SK-N-SH treated with all-trans-retinoic acid at 6 μM for 48 hours (cell line): ENCODE results near the gene ABHD3.
"Not testable (repeated sequence)": the region's sequence is repeated elsewhere in the genome, so short reads cannot be mapped to it uniquely, and the experiment has no call there.

Source experiments
- CREB5 ChIP-seq: fragments of 250-450 bp; sonication (Bioruptor Pico); IDR thresholded peaks from 2 replicates; pipeline ENCODE4 v1.5.1; 2020; ENCODE audit warnings: low read depth, mild to moderate bottlenecking, moderate library complexity
- CSDC2 ChIP-seq: fragments of 250-450 bp; sonication (Bioruptor Pico); IDR thresholded peaks from 2 replicates; pipeline ENCODE4 v1.5.0; 2020; ENCODE audit warnings: mild to moderate bottlenecking, moderate library complexity
- GLIS3 ChIP-seq: fragments of 250-450 bp; sonication (Bioruptor Pico); IDR thresholded peaks from 2 replicates; pipeline ENCODE4 v1.5.0; 2020; ENCODE audit warnings: mild to moderate bottlenecking, moderate library complexity
- ISL1 ChIP-seq: fragments of 250-450 bp; sonication (Bioruptor Pico); IDR thresholded peaks from 2 replicates; pipeline ENCODE4 v2.1.2; 2022; ENCODE audit warnings: mild to moderate bottlenecking, moderate library complexity
- OSR1 ChIP-seq: fragments of 250-450 bp; sonication (Bioruptor Pico); IDR thresholded peaks from 2 replicates; pipeline ENCODE4 v1.8.0; 2022; ENCODE audit warnings: moderate library complexity, mild to moderate bottlenecking, inconsistent platforms
- PATZ1 ChIP-seq: fragments of 250-450 bp; sonication (Bioruptor Pico); IDR thresholded peaks from 2 replicates; pipeline ENCODE4 v1.8.0; 2020; ENCODE audit warnings: mild to moderate bottlenecking, moderate library complexity, borderline replicate concordance
- POU6F1 ChIP-seq: fragments of 250-450 bp; sonication (Bioruptor Pico); IDR thresholded peaks from 2 replicates; pipeline ENCODE4 v1.8.0; 2021; ENCODE audit warnings: low read depth, mild to moderate bottlenecking, moderate library complexity, borderline replicate concordance
- PPARA ChIP-seq: fragments of 250-450 bp; sonication (Bioruptor Pico); IDR thresholded peaks from 2 replicates; pipeline ENCODE4 v1.5.0; 2020; ENCODE audit warnings: mild to moderate bottlenecking, borderline replicate concordance
- SNAI2 ChIP-seq: fragments of 250-450 bp; sonication (Bioruptor Pico); IDR thresholded peaks from 2 replicates; pipeline ENCODE4 v1.5.0; 2020; ENCODE audit warnings: mild to moderate bottlenecking, moderate library complexity
- TOX ChIP-seq: fragments of 250-450 bp; sonication (Bioruptor Pico); IDR thresholded peaks from 2 replicates; pipeline ENCODE4 v1.8.0; 2021; ENCODE audit warnings: mild to moderate bottlenecking, moderate library complexity, borderline replicate concordance
- ZC3H10 ChIP-seq: fragments of 250-450 bp; sonication (Bioruptor Pico); IDR thresholded peaks from 2 replicates; pipeline ENCODE4 v1.5.1; 2021; ENCODE audit warnings: mild to moderate bottlenecking, moderate library complexity
- ZFP3 ChIP-seq: fragments of 250-450 bp; sonication (Bioruptor Pico); IDR thresholded peaks from 2 replicates; pipeline ENCODE4 v1.5.0; 2020; ENCODE audit warnings: mild to moderate bottlenecking, moderate library complexity
- ZFP30 ChIP-seq: fragments of 450-650 bp; formaldehyde crosslinking; IDR thresholded peaks from 2 replicates; pipeline ENCODE4 v1.5.0; 2022; ENCODE audit warnings: mild to moderate bottlenecking, moderate library complexity
- ZNF565 ChIP-seq: fragments of 450-650 bp; formaldehyde crosslinking; conservative IDR thresholded peaks from 2 replicates; pipeline ENCODE4 v1.5.0; 2020; ENCODE audit warnings: low read depth, mild to moderate bottlenecking, moderate library complexity

- TF ChIP-seq TOX (CRISPR knock-in tag); ZFP30; POU6F1 (CRISPR knock-in tag); ZFP3; PATZ1; CSDC2 (CRISPR knock-in tag); GLIS3 (CRISPR knock-in tag); PPARA (CRISPR knock-in tag); CREB5 (CRISPR knock-in tag); ISL1 (CRISPR knock-in tag); ZC3H10 (CRISPR knock-in tag); SNAI2 (CRISPR knock-in tag); OSR1; ZNF565: not testable (repeated sequence)
Observed at GRCh38 chr18:21611401-21612124, 93.0 kb downstream of the ABHD3 start.
